Adrenal gland (tissue), 5 donors: Measurements from ENCODE around the gene RTP2.

ENCODE experiments used
- POLR2A ChIP-seq, 2 donors: fragments of 450-650 bp; IDR thresholded peaks; one replicate each; pipeline ENCODE4 v1.6.1; 2017; ENCODE audit warnings: antibody characterized with exemption in 2 of 2, mild to moderate bottlenecking in 2 of 2, moderate library complexity in 1 of 2
- TF ChIP-seq, protein P1 (sequence below), 6 experiments: fragments of 450-650 bp in 4 of 6; fragments of 200-600 bp in 2 of 6; sonication (generic) in 1 of 6; IDR thresholded peaks; 1 replicate in 5 of 6; 2 replicates in 1 of 6; pipeline versions ENCODE4 v1.5.1 to v1.8.0; 2016 to 2021; ENCODE audit warnings: antibody characterized with exemption in 6 of 6, mild to moderate bottlenecking in 2 of 6, moderate library complexity in 1 of 6
- donor health status: DM: no; HTN: no; CAD: no.

GRCh38 chr3:187686621-187687273 is 15.6 kb downstream of the RTP2 start:
- TF ChIP-seq, protein P1, sequence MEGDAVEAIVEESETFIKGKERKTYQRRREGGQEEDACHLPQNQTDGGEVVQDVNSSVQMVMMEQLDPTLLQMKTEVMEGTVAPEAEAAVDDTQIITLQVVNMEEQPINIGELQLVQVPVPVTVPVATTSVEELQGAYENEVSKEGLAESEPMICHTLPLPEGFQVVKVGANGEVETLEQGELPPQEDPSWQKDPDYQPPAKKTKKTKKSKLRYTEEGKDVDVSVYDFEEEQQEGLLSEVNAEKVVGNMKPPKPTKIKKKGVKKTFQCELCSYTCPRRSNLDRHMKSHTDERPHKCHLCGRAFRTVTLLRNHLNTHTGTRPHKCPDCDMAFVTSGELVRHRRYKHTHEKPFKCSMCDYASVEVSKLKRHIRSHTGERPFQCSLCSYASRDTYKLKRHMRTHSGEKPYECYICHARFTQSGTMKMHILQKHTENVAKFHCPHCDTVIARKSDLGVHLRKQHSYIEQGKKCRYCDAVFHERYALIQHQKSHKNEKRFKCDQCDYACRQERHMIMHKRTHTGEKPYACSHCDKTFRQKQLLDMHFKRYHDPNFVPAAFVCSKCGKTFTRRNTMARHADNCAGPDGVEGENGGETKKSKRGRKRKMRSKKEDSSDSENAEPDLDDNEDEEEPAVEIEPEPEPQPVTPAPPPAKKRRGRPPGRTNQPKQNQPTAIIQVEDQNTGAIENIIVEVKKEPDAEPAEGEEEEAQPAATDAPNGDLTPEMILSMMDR (IDR thresholded peaks at IDR 0.05): no peak
- no peak for TF ChIP-seq POLR2A (IDR thresholded peaks at IDR 0.05)
